ENCODE measurements around the gene MTMR11.

The MTMR11 gene

GRCh38 chr1:149936170-149936991 lies at the start of gene MTMR11:
Gene MTMR11, minus strand, starts transcription at chr1:149936879. Its CDS starts 232 bp downstream, at chr1:149936647.
- no peaks in the 10 kb centered on the region for H4K20me1 ChIP-seq (ENCODE audit: insufficient read depth, low read length)
- no peaks in the 10 kb centered on the region for H3K79me2 ChIP-seq (ENCODE audit: low read length)
- H3K27me3 ChIP-seq (replicated peaks; ENCODE audit: insufficient read depth, low read length), result no peaks in the 10 kb centered on the region
- no peaks in the 10 kb centered on the region for H3K9me2 ChIP-seq (replicated peaks; ENCODE audit: insufficient read depth, low read length)
- H3K4me2 ChIP-seq (ENCODE audit: low read depth, low read length), result peak within 1 kb of the TSS; percentile 28
- peak within 1 kb of the TSS; percentile 2; the same call in 1 of the 2 replicates for H3K9ac ChIP-seq (ENCODE audit: low read length)
- no peaks in the 10 kb centered on the region for H3K36me3 ChIP-seq (replicated peaks; ENCODE audit: insufficient read depth, low read length)
- 0 out of 2 replicates have a peak within 1 kb of the TSS, but pooled peaks have one; percentile 1 for H2AFZ ChIP-seq (ENCODE audit: low read length)
- peaks cover 33% of the 10 kb centered on the region for H3K4me1 ChIP-seq (ENCODE audit: low read length)
- no peaks in the 10 kb centered on the region for H3K9me3 ChIP-seq (replicated peaks; ENCODE audit: insufficient read depth, low read length)
- H3K4me3 ChIP-seq (ENCODE audit: low read length), result peak within 1 kb of the TSS; percentile 0; the same call in 1 of the 2 replicates
- no peak for DNase-seq
- TF ChIP-seq EZH2 (optimal IDR thresholded peaks at IDR 0.05; ENCODE audit: low read depth, low read length), result no peak
- no peak for TF ChIP-seq CTCF (IDR thresholded peaks at IDR 0.05; ENCODE audit: low read length)
- TF ChIP-seq EZH2phosphoT487 (IDR thresholded peaks at IDR 0.05; ENCODE audit: low read length), result no peak
- peak within 1 kb of the TSS; percentile 46; the same call in 1 of the 2 replicates for H3K27ac ChIP-seq (ENCODE audit: low read length)
- peaks cover 16% of the 10 kb centered on the region for H3F3A ChIP-seq (ENCODE audit: insufficient read depth, low read length)

- H3K9me3 ChIP-seq (replicated peaks; ENCODE audit: insufficient read depth, low read length), result no peaks in the 10 kb centered on the region
- H3K9me2 ChIP-seq (replicated peaks; ENCODE audit: insufficient read depth, low read length), result no peaks in the 10 kb centered on the region
- H3K27me3 ChIP-seq (replicated peaks; ENCODE audit: insufficient read depth, low read length), result no peaks in the 10 kb centered on the region
- H3K4me3 ChIP-seq (ENCODE audit: low read length), result no peak overlapping the region
- H2AFZ ChIP-seq (ENCODE audit: low read length), result no peak overlapping the region
- H3F3A ChIP-seq (ENCODE audit: insufficient read depth, low read length), result 0 out of 2 replicates have a peak, but pooled peaks cover 4% of the 10 kb centered on the region
- H3K36me3 ChIP-seq (replicated peaks; ENCODE audit: insufficient read depth, low read length), result no peaks in the 10 kb centered on the region
- H3K9ac ChIP-seq (ENCODE audit: low read length), result no peak overlapping the region
- H3K4me2 ChIP-seq (ENCODE audit: low read depth, low read length), result 0 out of 2 replicates have a peak overlapping the region, but pooled peaks have one; percentile 5
- H3K79me2 ChIP-seq (ENCODE audit: low read length), result peaks cover 15% of the 10 kb centered on the region
- TF ChIP-seq EZH2 (optimal IDR thresholded peaks at IDR 0.05; ENCODE audit: low read depth, low read length) (no peak), CTCF (IDR thresholded peaks at IDR 0.05; ENCODE audit: low read length) (no peak), EZH2phosphoT487 (IDR thresholded peaks at IDR 0.05; ENCODE audit: low read length) (no peak)
- H4K20me1 ChIP-seq (ENCODE audit: insufficient read depth, low read length), result no peaks in the 10 kb centered on the region
- H3K4me1 ChIP-seq (ENCODE audit: low read length), result peaks cover 36% of the 10 kb centered on the region
- DNase-seq, result no peak
- H3K27ac ChIP-seq (ENCODE audit: low read length), result no peak overlapping the region
Measured at GRCh38 chr1:149979972-149980540, 43.4 kb upstream of the MTMR11 start.

GRCh38 chr1:149979245-149979971 lies 42.7 kb upstream of the MTMR11 start:
- no peak overlapping the region for H2AFZ ChIP-seq (ENCODE audit: low read length)
- DNase-seq, result no peak
- H3K9me3 ChIP-seq (replicated peaks; ENCODE audit: insufficient read depth, low read length), result no peaks in the 10 kb centered on the region
- H3K27ac ChIP-seq (ENCODE audit: low read length), result no peak overlapping the region
- H3K36me3 ChIP-seq (replicated peaks; ENCODE audit: insufficient read depth, low read length), result no peaks in the 10 kb centered on the region
- no peaks in the 10 kb centered on the region for H3K9me2 ChIP-seq (replicated peaks; ENCODE audit: insufficient read depth, low read length)
- H3K4me2 ChIP-seq (ENCODE audit: low read depth, low read length), result 0 out of 2 replicates have a peak overlapping the region, but pooled peaks have one; percentile 5
- H3F3A ChIP-seq (ENCODE audit: insufficient read depth, low read length), result 0 out of 2 replicates have a peak, but pooled peaks cover 4% of the 10 kb centered on the region
- TF ChIP-seq EZH2phosphoT487 (IDR thresholded peaks at IDR 0.05; ENCODE audit: low read length), result no peak
- no peak for TF ChIP-seq CTCF (IDR thresholded peaks at IDR 0.05; ENCODE audit: low read length)
- TF ChIP-seq EZH2 (optimal IDR thresholded peaks at IDR 0.05; ENCODE audit: low read depth, low read length), result no peak
- no peaks in the 10 kb centered on the region for H4K20me1 ChIP-seq (ENCODE audit: insufficient read depth, low read length)
- no peaks in the 10 kb centered on the region for H3K27me3 ChIP-seq (replicated peaks; ENCODE audit: insufficient read depth, low read length)
- peaks cover 15% of the 10 kb centered on the region for H3K79me2 ChIP-seq (ENCODE audit: low read length)
- peaks cover 39% of the 10 kb centered on the region for H3K4me1 ChIP-seq (ENCODE audit: low read length)
- no peak overlapping the region for H3K4me3 ChIP-seq (ENCODE audit: low read length)
- no peak overlapping the region for H3K9ac ChIP-seq (ENCODE audit: low read length)

Measured in MM.1S (cell line).